ENCODE results near the gene IFT74. TPM values are rescaled to one million over a fixed set of nuclear protein-coding genes. Genes with fewer than 3 reads are reported as not detected.

Gene IFT74
- total RNA-seq, 4 donors from 2014 or later: 4.9 to 15.2 (median 13.0) TPM

- intact Hi-C loops (cut with DNase I; ENCODE audit: low total_unique reads) (no loop called here), in situ Hi-C loops (cut with MboI; ENCODE audit: low sequenced_read_pairs in 4 of 4) (no loop called here)
- H3K4me1 ChIP-seq: no peaks in the 10 kb centered on the region
- ATAC-seq (no peak), DNase-seq (no peak)
- H3K27me3 ChIP-seq: no peaks in the 10 kb centered on the region
- H3K36me3 ChIP-seq: no peaks in the 10 kb centered on the region
- H3K27ac ChIP-seq: no peak overlapping the region
- H3K9me3 ChIP-seq: no peaks in the 10 kb centered on the region
- TF ChIP-seq CTCF (IDR thresholded peaks at IDR 0.05 in 4 of 5, conservative IDR thresholded peaks at IDR 0.05 in 1 of 5): no peak
- no peak for TF ChIP-seq POLR2A (IDR thresholded peaks at IDR 0.05)
- no peak overlapping the region for H3K4me3 ChIP-seq
Measured at GRCh38 chr9:27003426-27004077, 47.3 kb downstream of the IFT74 start.

GRCh38 chr9:27005491-27005890, 49.3 kb downstream of the IFT74 start, which contains the start of gene LRRC19:
TSS of gene LRRC19 (minus strand) at chr9:27005672. CDS start at chr9:26999694, 5,978 bp downstream.
- no peak within 1 kb of the TSS for H3K4me3 ChIP-seq
- no peak for DNase-seq
- no peaks in the 10 kb centered on the region for H3K27me3 ChIP-seq
- TF ChIP-seq CTCF (IDR thresholded peaks at IDR 0.05 in 4 of 5, conservative IDR thresholded peaks at IDR 0.05 in 1 of 5): no peak
- no peak for TF ChIP-seq POLR2A (IDR thresholded peaks at IDR 0.05)
- H3K36me3 ChIP-seq: no peaks in the 10 kb centered on the region
- intact Hi-C loops (cut with DNase I; ENCODE audit: low total_unique reads): no loop called here
- no peak for ATAC-seq
- H3K27ac ChIP-seq: no peak within 1 kb of the TSS
- no peaks in the 10 kb centered on the region for H3K4me1 ChIP-seq
- in situ Hi-C loops (cut with MboI; ENCODE audit: low sequenced_read_pairs in 4 of 4): no loop called here
- H3K9me3 ChIP-seq: no peaks in the 10 kb centered on the region

GRCh38 chr9:27019589-27019988, 63.4 kb downstream of the IFT74 start:
- peaks cover 0 to 33% of the 10 kb centered on the region in 2 donors for H3K36me3 ChIP-seq
- H3K27ac ChIP-seq: no peak overlapping the region
- H3K9me3 ChIP-seq: no peaks in the 10 kb centered on the region
- no peak overlapping the region for H3K4me3 ChIP-seq
- no peak for ATAC-seq
- H3K27me3 ChIP-seq: no peaks in the 10 kb centered on the region
- no peaks in the 10 kb centered on the region for H3K4me1 ChIP-seq
- no peak for DNase-seq
- TF ChIP-seq CTCF (IDR thresholded peaks at IDR 0.05 in 4 of 5, conservative IDR thresholded peaks at IDR 0.05 in 1 of 5) (no peak), POLR2A (IDR thresholded peaks at IDR 0.05) (no peak)
- in situ Hi-C loops (cut with MboI; ENCODE audit: low sequenced_read_pairs in 4 of 4) (no loop called here), intact Hi-C loops (cut with DNase I; ENCODE audit: low total_unique reads) (no loop called here)

- DNase-seq (no peak), ATAC-seq (no peak)
- H3K4me3 ChIP-seq: no peak overlapping the region
- intact Hi-C loops (cut with DNase I; ENCODE audit: low total_unique reads) (no loop called here), in situ Hi-C loops (cut with MboI; ENCODE audit: low sequenced_read_pairs in 4 of 4) (no loop called here)
- H3K9me3 ChIP-seq: no peaks in the 10 kb centered on the region
- no peaks in the 10 kb centered on the region for H3K4me1 ChIP-seq
- no peak overlapping the region for H3K27ac ChIP-seq
- no peak for TF ChIP-seq CTCF (IDR thresholded peaks at IDR 0.05 in 4 of 5, conservative IDR thresholded peaks at IDR 0.05 in 1 of 5)
- TF ChIP-seq POLR2A (IDR thresholded peaks at IDR 0.05): no peak
- H3K36me3 ChIP-seq: peaks cover 0 to 8% of the 10 kb centered on the region in 2 donors
- no peaks in the 10 kb centered on the region for H3K27me3 ChIP-seq
Measured at GRCh38 chr9:27022920-27023319, 66.7 kb downstream of the IFT74 start.
